ENCODE data around the gene BHLHE23.

Gene BHLHE23

GRCh38 chr20:62991196-62991807 lies 15.5 kb downstream of the BHLHE23 start:
- no peak for DNase-seq (ENCODE audit: low read depth, low spot score)

GRCh38 chr20:62990306-62990825 lies 16.4 kb downstream of the BHLHE23 start:
- DNase-seq (ENCODE audit: low read depth, low spot score), result no peak

- DNase-seq (ENCODE audit: low read depth, low spot score), result no peak
These were observed 17.6 kb downstream of the BHLHE23 start for GRCh38 chr20:62989201-62989601.

- no peak for DNase-seq (ENCODE audit: low read depth, low spot score)
These were observed 19.6 kb downstream of the BHLHE23 start for GRCh38 chr20:62987114-62987513.

- DNase-seq (ENCODE audit: low read depth, low spot score), result no peak
These were observed 20.4 kb downstream of the BHLHE23 start for GRCh38 chr20:62986257-62986800.

- DNase-seq (ENCODE audit: low read depth, low spot score), result no peak
These were observed 21.4 kb downstream of the BHLHE23 start for GRCh38 chr20:62985444-62985778.

GRCh38 chr20:62984666-62985443 lies 21.9 kb downstream of the BHLHE23 start:
- no peak for DNase-seq (ENCODE audit: low read depth, low spot score)

GRCh38 chr20:62983210-62983609 lies 23.6 kb downstream of the BHLHE23 start:
- no peak for DNase-seq (ENCODE audit: low read depth, low spot score)

GRCh38 chr20:62982124-62983075 lies 24.4 kb downstream of the BHLHE23 start:
- no peak for DNase-seq (ENCODE audit: low read depth, low spot score)

GRCh38 chr20:62980970-62981369 lies 25.8 kb downstream of the BHLHE23 start:
- no peak for DNase-seq (ENCODE audit: low read depth, low spot score)

GRCh38 chr20:62980380-62980960 lies 26.3 kb downstream of the BHLHE23 start:
- no peak for DNase-seq (ENCODE audit: low read depth, low spot score)

GRCh38 chr20:62979876-62980373 lies 26.8 kb downstream of the BHLHE23 start:
- no peak for DNase-seq (ENCODE audit: low read depth, low spot score)

- DNase-seq (ENCODE audit: low read depth, low spot score), result no peak
These were observed 27.5 kb downstream of the BHLHE23 start for GRCh38 chr20:62979310-62979709.

GRCh38 chr20:62978561-62978943 lies 28.2 kb downstream of the BHLHE23 start:
- no peak for DNase-seq (ENCODE audit: low read depth, low spot score)

- no peak for DNase-seq (ENCODE audit: low read depth, low spot score)
These were observed 28.9 kb downstream of the BHLHE23 start for GRCh38 chr20:62977613-62978560.

GRCh38 chr20:62976886-62977285 lies 29.9 kb downstream of the BHLHE23 start:
- DNase-seq (ENCODE audit: low read depth, low spot score), result no peak

- DNase-seq (ENCODE audit: low read depth, low spot score), result no peak
These were observed 30.8 kb downstream of the BHLHE23 start for GRCh38 chr20:62975812-62976508.

- DNase-seq (ENCODE audit: low read depth, low spot score), result no peak
These were observed 31.5 kb downstream of the BHLHE23 start for GRCh38 chr20:62975251-62975760.
